Measurements from ENCODE around the gene AMPD1. TPM values are rescaled to one million over a fixed set of nuclear protein-coding genes. Genes with fewer than 3 reads are reported as not detected.
A peak's percentile ranks its signal among the peaks of the same experiment; 100 is the strongest.

AMPD1 gene
- total RNA-seq: not detected
- long read RNA-seq: 0 reads

- DNase-seq (ENCODE audit: low spot score): no peak
These were observed at the start of gene AMPD1 for GRCh38 chr1:114695430-114696058. AMPD1 (minus strand) TSS chr1:114695546; CDS start chr1:114695471, 75 bp downstream.

GRCh38 chr1:114741963-114742746 lies 46.8 kb upstream of the AMPD1 start:
- no peak for DNase-seq (ENCODE audit: low spot score)

GRCh38 chr1:114740331-114740730 lies 45.0 kb upstream of the AMPD1 start:
- DNase-seq (ENCODE audit: low spot score): no peak

GRCh38 chr1:114737314-114737849 lies 42.0 kb upstream of the AMPD1 start:
- no peak for DNase-seq (ENCODE audit: low spot score)

- no peak for DNase-seq (ENCODE audit: low spot score)
These were observed 40.1 kb upstream of the AMPD1 start for GRCh38 chr1:114735479-114735878.

GRCh38 chr1:114729782-114730181 lies 34.4 kb upstream of the AMPD1 start:
- DNase-seq (ENCODE audit: low spot score): no peak

GRCh38 chr1:114728553-114728952 lies 33.2 kb upstream of the AMPD1 start:
- DNase-seq (ENCODE audit: low spot score): no peak

GRCh38 chr1:114725230-114725629 lies 29.9 kb upstream of the AMPD1 start:
- DNase-seq (ENCODE audit: low spot score): no peak

GRCh38 chr1:114723915-114724314 lies 28.6 kb upstream of the AMPD1 start:
- no peak for DNase-seq (ENCODE audit: low spot score)

GRCh38 chr1:114723457-114723856 lies 28.1 kb upstream of the AMPD1 start:
- no peak for DNase-seq (ENCODE audit: low spot score)

GRCh38 chr1:114720492-114720891 lies 25.1 kb upstream of the AMPD1 start:
- DNase-seq (ENCODE audit: low spot score): no peak

- no peak for DNase-seq (ENCODE audit: low spot score)
These were observed 24.1 kb upstream of the AMPD1 start for GRCh38 chr1:114719424-114719787.

GRCh38 chr1:114718661-114719423 lies 23.5 kb upstream of the AMPD1 start:
- DNase-seq (ENCODE audit: low spot score): no peak

- DNase-seq (ENCODE audit: low spot score): peak; percentile 99
These were observed 21.2 kb upstream of the AMPD1 start, which contains the start of gene NRAS for GRCh38 chr1:114716304-114717170. NRAS (minus strand) TSS chr1:114716771; CDS start chr1:114716160, 611 bp downstream.

- DNase-seq (ENCODE audit: low spot score): no peak
These were observed 20.6 kb upstream of the AMPD1 start for GRCh38 chr1:114715952-114716303.

GRCh38 chr1:114712977-114713376 lies 17.6 kb upstream of the AMPD1 start:
- no peak for DNase-seq (ENCODE audit: low spot score)

GRCh38 chr1:114710360-114710759 lies 15.0 kb upstream of the AMPD1 start:
- no peak for DNase-seq (ENCODE audit: low spot score)

GRCh38 chr1:114707604-114708003 lies 12.3 kb upstream of the AMPD1 start:
- DNase-seq (ENCODE audit: low spot score): no peak

GRCh38 chr1:114703242-114703641 lies 7.9 kb upstream of the AMPD1 start:
- DNase-seq (ENCODE audit: low spot score): no peak

- DNase-seq (ENCODE audit: low spot score): no peak
These were observed 7.4 kb upstream of the AMPD1 start for GRCh38 chr1:114702737-114703136.

GRCh38 chr1:114701931-114702330 lies 6.6 kb upstream of the AMPD1 start:
- no peak for DNase-seq (ENCODE audit: low spot score)

Data from mesenteric fat pad (tissue), 1 donor.